IPS DF 4.7 (cell line): ENCODE results near the gene SPHKAP.
"Not testable (repeated sequence)": the region's sequence is repeated elsewhere in the genome, so short reads cannot be mapped to it uniquely, and the experiment has no call there.

Experiments used
- DNase-seq: peaks from one replicate; pipeline ENCODE4 v3.0.0-alpha.2; 2013; ENCODE audit warnings: low spot score; ENCODE audit errors: extremely low read depth

Gene SPHKAP

GRCh38 chr2:228181098-228182019, at the start of gene SPHKAP:
Gene SPHKAP (minus strand): TSS chr2:228181687. CDS start chr2:228181598, 89 bp downstream.
- DNase-seq, result no peak

GRCh38 chr2:228227466-228227865, 46.0 kb upstream of the SPHKAP start:
- no peak for DNase-seq

- DNase-seq, result no peak
These were observed 42.9 kb upstream of the SPHKAP start for GRCh38 chr2:228224410-228224809.

GRCh38 chr2:228218593-228218992, 37.1 kb upstream of the SPHKAP start:
- not testable (repeated sequence) for DNase-seq

GRCh38 chr2:228197504-228197903, 16.0 kb upstream of the SPHKAP start:
- no peak for DNase-seq

- peak; percentile 44 for DNase-seq
These were observed 1.0 kb downstream of the SPHKAP start for GRCh38 chr2:228180181-228181097.

- DNase-seq, result no peak
These were observed 14.2 kb downstream of the SPHKAP start for GRCh38 chr2:228167290-228167689.

- no peak for DNase-seq
These were observed 16.8 kb downstream of the SPHKAP start for GRCh38 chr2:228164718-228165117.

- DNase-seq, result no peak
These were observed 23.6 kb downstream of the SPHKAP start for GRCh38 chr2:228157841-228158240.

GRCh38 chr2:228144961-228145360, 36.5 kb downstream of the SPHKAP start:
- no peak for DNase-seq

GRCh38 chr2:228140934-228141528, 40.5 kb downstream of the SPHKAP start:
- DNase-seq, result no peak

GRCh38 chr2:228136027-228136426, 45.5 kb downstream of the SPHKAP start:
- no peak for DNase-seq

GRCh38 chr2:228135300-228135699, 46.2 kb downstream of the SPHKAP start:
- no peak for DNase-seq

- no peak for DNase-seq
These were observed 49.7 kb downstream of the SPHKAP start for GRCh38 chr2:228131833-228132232.

GRCh38 chr2:228126401-228126800, 55.1 kb downstream of the SPHKAP start:
- no peak for DNase-seq

GRCh38 chr2:228118940-228119339, 62.5 kb downstream of the SPHKAP start:
- DNase-seq, result no peak

GRCh38 chr2:228107846-228108245, 73.6 kb downstream of the SPHKAP start:
- DNase-seq, result no peak

GRCh38 chr2:228105526-228106250, 75.8 kb downstream of the SPHKAP start:
- no peak for DNase-seq

GRCh38 chr2:228104215-228104614, 77.3 kb downstream of the SPHKAP start:
- no peak for DNase-seq

GRCh38 chr2:228103379-228103778, 78.1 kb downstream of the SPHKAP start:
- DNase-seq, result no peak

GRCh38 chr2:228102949-228103348, 78.5 kb downstream of the SPHKAP start:
- no peak for DNase-seq
